Measurements from ENCODE around the gene TMEM231.

GRCh38 chr16:75552951-75553350 is 3.1 kb downstream of the TMEM231 start:
- TF ChIP-seq, protein P1, sequence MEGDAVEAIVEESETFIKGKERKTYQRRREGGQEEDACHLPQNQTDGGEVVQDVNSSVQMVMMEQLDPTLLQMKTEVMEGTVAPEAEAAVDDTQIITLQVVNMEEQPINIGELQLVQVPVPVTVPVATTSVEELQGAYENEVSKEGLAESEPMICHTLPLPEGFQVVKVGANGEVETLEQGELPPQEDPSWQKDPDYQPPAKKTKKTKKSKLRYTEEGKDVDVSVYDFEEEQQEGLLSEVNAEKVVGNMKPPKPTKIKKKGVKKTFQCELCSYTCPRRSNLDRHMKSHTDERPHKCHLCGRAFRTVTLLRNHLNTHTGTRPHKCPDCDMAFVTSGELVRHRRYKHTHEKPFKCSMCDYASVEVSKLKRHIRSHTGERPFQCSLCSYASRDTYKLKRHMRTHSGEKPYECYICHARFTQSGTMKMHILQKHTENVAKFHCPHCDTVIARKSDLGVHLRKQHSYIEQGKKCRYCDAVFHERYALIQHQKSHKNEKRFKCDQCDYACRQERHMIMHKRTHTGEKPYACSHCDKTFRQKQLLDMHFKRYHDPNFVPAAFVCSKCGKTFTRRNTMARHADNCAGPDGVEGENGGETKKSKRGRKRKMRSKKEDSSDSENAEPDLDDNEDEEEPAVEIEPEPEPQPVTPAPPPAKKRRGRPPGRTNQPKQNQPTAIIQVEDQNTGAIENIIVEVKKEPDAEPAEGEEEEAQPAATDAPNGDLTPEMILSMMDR (IDR thresholded peaks at IDR 0.05) = no peak
- no peak for TF ChIP-seq POLR2A (IDR thresholded peaks at IDR 0.05)

Measured in heart left ventricle (tissue), 13 donors.